ENCODE results near the gene FRMPD4.

DNA sequence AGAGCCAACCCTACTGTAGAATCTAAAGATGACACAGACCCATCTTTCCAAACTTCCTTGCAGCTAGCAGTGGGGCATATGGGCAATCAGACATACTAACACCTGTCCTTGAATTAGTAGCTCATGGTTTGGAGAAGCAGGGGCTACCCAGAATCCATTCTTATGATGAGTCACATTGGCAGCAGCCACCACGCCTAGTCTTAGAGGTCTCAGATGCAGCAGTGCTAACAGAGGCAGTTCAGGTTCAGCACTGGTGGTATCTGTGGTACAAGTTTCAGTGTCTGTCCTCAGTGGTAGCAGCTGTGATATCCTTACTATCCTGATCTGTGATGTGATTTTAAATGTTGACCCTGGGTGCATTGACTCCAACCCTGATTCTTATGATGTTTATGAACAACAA, 68.1 kb downstream of the FRMPD4 start:
- TF ChIP-seq, protein P1, sequence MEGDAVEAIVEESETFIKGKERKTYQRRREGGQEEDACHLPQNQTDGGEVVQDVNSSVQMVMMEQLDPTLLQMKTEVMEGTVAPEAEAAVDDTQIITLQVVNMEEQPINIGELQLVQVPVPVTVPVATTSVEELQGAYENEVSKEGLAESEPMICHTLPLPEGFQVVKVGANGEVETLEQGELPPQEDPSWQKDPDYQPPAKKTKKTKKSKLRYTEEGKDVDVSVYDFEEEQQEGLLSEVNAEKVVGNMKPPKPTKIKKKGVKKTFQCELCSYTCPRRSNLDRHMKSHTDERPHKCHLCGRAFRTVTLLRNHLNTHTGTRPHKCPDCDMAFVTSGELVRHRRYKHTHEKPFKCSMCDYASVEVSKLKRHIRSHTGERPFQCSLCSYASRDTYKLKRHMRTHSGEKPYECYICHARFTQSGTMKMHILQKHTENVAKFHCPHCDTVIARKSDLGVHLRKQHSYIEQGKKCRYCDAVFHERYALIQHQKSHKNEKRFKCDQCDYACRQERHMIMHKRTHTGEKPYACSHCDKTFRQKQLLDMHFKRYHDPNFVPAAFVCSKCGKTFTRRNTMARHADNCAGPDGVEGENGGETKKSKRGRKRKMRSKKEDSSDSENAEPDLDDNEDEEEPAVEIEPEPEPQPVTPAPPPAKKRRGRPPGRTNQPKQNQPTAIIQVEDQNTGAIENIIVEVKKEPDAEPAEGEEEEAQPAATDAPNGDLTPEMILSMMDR (conservative IDR thresholded peaks at IDR 0.05; ENCODE audit: low read length): no peak
- no peak for TF ChIP-seq EZH2phosphoT487 (IDR thresholded peaks at IDR 0.05; ENCODE audit: borderline replicate concordance)
